ENCODE data around the gene LRRC37A2. TPM values are rescaled to one million over a fixed set of nuclear protein-coding genes. Genes with fewer than 3 reads are reported as not detected.

LRRC37A2 gene
- total RNA-seq, 8 experiments from 2014 or later: 12.0 to 38.7 (median 19.9) TPM

Other genes starting within 250 kb of the LRRC37A2 start
- 10 to 100 TPM in 1 of 8 experiments, 1 to 10 TPM in 7; 2.3 to 15.1 (median 6.5) TPM for gene LRRC37A, start 217.3 kb upstream of the LRRC37A2 start, total RNA-seq
- 10 to 100 TPM in 3 of 8 experiments, 1 to 10 TPM in 5; 3.4 to 25.1 (median 7.8) TPM for gene ARL17B, start 150.7 kb upstream of the LRRC37A2 start, total RNA-seq
- 10 to 100 TPM in 7 of 8 experiments, 1 to 10 TPM in 1; 9.8 to 34.3 (median 19.2) TPM for gene ARL17A, start 67.2 kb downstream of the LRRC37A2 start, total RNA-seq
- 100 to 1,000 TPM in 1 of 8 experiments, 10 to 100 TPM in 7; 58.6 to 162 (median 76.1) TPM for gene NSF, start 78.2 kb downstream of the LRRC37A2 start, total RNA-seq

Measured in motor neuron (in vitro differentiated cells).